HG03457 (cell line): ENCODE measurements around the gene CYFIP2.

ENCODE experiments used
- ATAC-seq: cut with Tn5 transposase; IDR thresholded peaks from one replicate; pipeline ENCODE4 v1.9.1; 2021; ENCODE audit warnings: moderate number of reproducible peaks; ENCODE audit not compliant: unreplicated experiment

Gene CYFIP2

GRCh38 chr5:157253547-157253946 is 12.4 kb upstream of the CYFIP2 start:
- peak; percentile 36 for ATAC-seq

- ATAC-seq, result no peak
Observed at GRCh38 chr5:157258450-157258849, 7.5 kb upstream of the CYFIP2 start.

- no peak for ATAC-seq
Observed at GRCh38 chr5:157259699-157260098, 6.2 kb upstream of the CYFIP2 start.

GRCh38 chr5:157263496-157264090 is 2.3 kb upstream of the CYFIP2 start:
- no peak for ATAC-seq

- peak; percentile 40 for ATAC-seq
Observed at GRCh38 chr5:157266286-157267007, 524 bp downstream of the CYFIP2 start.

- no peak for ATAC-seq
Observed at GRCh38 chr5:157267025-157267424, 1.1 kb downstream of the CYFIP2 start.

- no peak for ATAC-seq
Observed at GRCh38 chr5:157267761-157268480, 2.0 kb downstream of the CYFIP2 start.

GRCh38 chr5:157269165-157269671 is 3.3 kb downstream of the CYFIP2 start:
- ATAC-seq, result no peak

GRCh38 chr5:157269761-157270272 is 3.9 kb downstream of the CYFIP2 start:
- no peak for ATAC-seq

- no peak for ATAC-seq
Observed at GRCh38 chr5:157270771-157271170, 4.8 kb downstream of the CYFIP2 start.

- peak; percentile 74 for ATAC-seq
Observed at GRCh38 chr5:157271740-157272271, 5.9 kb downstream of the CYFIP2 start.

GRCh38 chr5:157273131-157273556 is 7.2 kb downstream of the CYFIP2 start:
- ATAC-seq, result peak; percentile 60

GRCh38 chr5:157275403-157275802 is 9.5 kb downstream of the CYFIP2 start:
- ATAC-seq, result no peak

- no peak for ATAC-seq
Observed at GRCh38 chr5:157278319-157279037, 12.6 kb downstream of the CYFIP2 start.

GRCh38 chr5:157279605-157280239 is 13.8 kb downstream of the CYFIP2 start:
- no peak for ATAC-seq

GRCh38 chr5:157280927-157281326 is 15.0 kb downstream of the CYFIP2 start:
- no peak for ATAC-seq

- ATAC-seq, result no peak
Observed at GRCh38 chr5:157282150-157282549, 16.2 kb downstream of the CYFIP2 start.

- peak; percentile 97 for ATAC-seq
Observed at GRCh38 chr5:157283434-157283833, 17.5 kb downstream of the CYFIP2 start.

GRCh38 chr5:157284458-157285212 is 18.7 kb downstream of the CYFIP2 start:
- no peak for ATAC-seq
